Measurements from ENCODE around the gene SPNS1. TPM values are rescaled to one million over a fixed set of nuclear protein-coding genes. Genes with fewer than 3 reads are reported as not detected.

The SPNS1 gene
- total RNA-seq, 1 experiment from 2014 or later: 38.6 TPM

DNA sequence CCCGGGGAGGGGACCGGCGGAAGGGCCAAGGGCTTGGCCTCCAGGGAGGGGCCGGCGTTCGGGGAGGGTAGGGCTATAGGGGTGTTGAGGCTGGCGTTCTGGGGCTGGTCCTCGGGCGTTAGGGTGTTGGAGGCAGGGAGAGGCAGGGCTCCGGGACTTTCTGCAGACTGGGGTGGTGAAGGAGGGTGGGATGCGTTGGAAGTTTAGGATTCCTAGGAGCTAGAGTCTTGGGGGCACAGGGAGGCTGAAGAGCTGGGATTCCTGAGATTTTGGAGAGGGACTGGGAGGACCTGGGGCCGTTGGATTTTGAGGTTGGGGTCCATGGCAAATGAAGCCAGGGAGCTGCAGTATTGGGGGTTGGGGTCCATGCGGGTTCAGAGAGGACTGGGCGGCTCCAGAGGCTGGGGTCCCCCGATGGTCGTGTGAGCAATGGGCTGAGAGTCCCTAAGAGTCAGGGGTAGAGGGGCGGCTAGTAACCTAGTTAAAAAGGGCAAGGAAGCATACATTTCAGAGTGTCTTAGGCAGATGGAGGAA is 23.1 kb upstream of the SPNS1 start:
- peaks cover 7% of the 10 kb centered on the region for H3K27me3 Mint-ChIP-seq (ENCODE audit: low read depth)

More for the DNA sequence above, 23.1 kb upstream of the SPNS1 start:
- no peak overlapping the region for H2BK12ac ChIP-seq (ENCODE audit: insufficient read length, low read depth, low read length)
- peaks cover 25 to 50% (median 49%) of the 10 kb centered on the region in 3 experiments for H3K36me3 Mint-ChIP-seq (ENCODE audit: insufficient read depth in 1 of 3, low read depth in 3 of 3)
- H3K4me2 ChIP-seq (ENCODE audit: insufficient read depth, insufficient read length, low read length): peak overlapping the region; percentile 94
- peaks cover 9% of the 10 kb centered on the region for H3K23me2 ChIP-seq (ENCODE audit: insufficient read length, low read depth, low read length, poor library complexity, severe bottlenecking)
- no peaks in the 10 kb centered on the region for H3K27me3 ChIP-seq (ENCODE audit: insufficient read depth, low read length)
- no peaks in the 10 kb centered on the region for H3K9me3 ChIP-seq (ENCODE audit: control insufficient read depth, low read depth, low read length)
- peak; percentile 38 for DNase-seq
- H2BK5ac ChIP-seq (ENCODE audit: insufficient read length, low read length): no peak overlapping the region
- H3K18ac ChIP-seq (ENCODE audit: insufficient read length, low read depth, low read length): no peak overlapping the region
- H3K27ac ChIP-seq (ENCODE audit: insufficient read length, low read depth, low read length): no peak overlapping the region
- H2BK20ac ChIP-seq (ENCODE audit: low read depth, low read length, poor library complexity, severe bottlenecking): no peak overlapping the region
- H3K14ac ChIP-seq (ENCODE audit: insufficient read depth, low read length): peak overlapping the region; percentile 78; the same call in 1 of the 2 replicates
- H3K23ac ChIP-seq (ENCODE audit: insufficient read length, low read depth, low read length): no peak overlapping the region
- H3K79me1 ChIP-seq (ENCODE audit: insufficient read depth, low read depth, low read length, poor library complexity, severe bottlenecking): peaks cover 4% of the 10 kb centered on the region
- no peak overlapping the region for H2BK120ac ChIP-seq (ENCODE audit: low read depth, low read length, poor library complexity, severe bottlenecking)
- peak overlapping the region; percentile 56 to 96 (median 92) for H3K27ac Mint-ChIP-seq
- no peak overlapping the region for H4K5ac ChIP-seq (ENCODE audit: insufficient read length, low read depth, low read length)
- H4K91ac ChIP-seq (ENCODE audit: insufficient read length, low read depth, low read length): no peak overlapping the region
- H4K20me1 ChIP-seq (ENCODE audit: control insufficient read depth, insufficient read depth, insufficient read length): no peaks in the 10 kb centered on the region
- H3K4me3 Mint-ChIP-seq: peak overlapping the region; percentile 95 to 98
- H2AK5ac ChIP-seq (ENCODE audit: insufficient read length, low read length): no peak overlapping the region
- H3K4me1 ChIP-seq (ENCODE audit: insufficient read depth, low read length): no peaks in the 10 kb centered on the region
- H2BK15ac ChIP-seq (ENCODE audit: low read depth, low read length): no peak overlapping the region
- no CpG with 5 or more reads among the region's 17 CpGs for WGBS (ENCODE audit: extremely low coverage, insufficient read length, low lambda C conversion rate)
- no peak overlapping the region for H3T11ph ChIP-seq (ENCODE audit: low read length)
- no peak overlapping the region for H2AFZ ChIP-seq (ENCODE audit: low read length)
- TF ChIP-seq, protein P1, sequence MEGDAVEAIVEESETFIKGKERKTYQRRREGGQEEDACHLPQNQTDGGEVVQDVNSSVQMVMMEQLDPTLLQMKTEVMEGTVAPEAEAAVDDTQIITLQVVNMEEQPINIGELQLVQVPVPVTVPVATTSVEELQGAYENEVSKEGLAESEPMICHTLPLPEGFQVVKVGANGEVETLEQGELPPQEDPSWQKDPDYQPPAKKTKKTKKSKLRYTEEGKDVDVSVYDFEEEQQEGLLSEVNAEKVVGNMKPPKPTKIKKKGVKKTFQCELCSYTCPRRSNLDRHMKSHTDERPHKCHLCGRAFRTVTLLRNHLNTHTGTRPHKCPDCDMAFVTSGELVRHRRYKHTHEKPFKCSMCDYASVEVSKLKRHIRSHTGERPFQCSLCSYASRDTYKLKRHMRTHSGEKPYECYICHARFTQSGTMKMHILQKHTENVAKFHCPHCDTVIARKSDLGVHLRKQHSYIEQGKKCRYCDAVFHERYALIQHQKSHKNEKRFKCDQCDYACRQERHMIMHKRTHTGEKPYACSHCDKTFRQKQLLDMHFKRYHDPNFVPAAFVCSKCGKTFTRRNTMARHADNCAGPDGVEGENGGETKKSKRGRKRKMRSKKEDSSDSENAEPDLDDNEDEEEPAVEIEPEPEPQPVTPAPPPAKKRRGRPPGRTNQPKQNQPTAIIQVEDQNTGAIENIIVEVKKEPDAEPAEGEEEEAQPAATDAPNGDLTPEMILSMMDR (conservative IDR thresholded peaks at IDR 0.05): no peak
- no peak overlapping the region for H4K8ac ChIP-seq (replicated peaks; ENCODE audit: insufficient read length, low read depth, low read length)
- peak overlapping the region; percentile 92 for H3K9ac ChIP-seq (ENCODE audit: extremely low read depth, insufficient read length, low read length)
- no peaks in the 10 kb centered on the region; a peak in 1 of 5 replicates for H3K9me3 Mint-ChIP-seq
- H3K79me2 ChIP-seq (ENCODE audit: insufficient read depth, low read length): peaks cover 8% of the 10 kb centered on the region; the same call in 1 of the 2 replicates
- H3K4me1 Mint-ChIP-seq: peaks cover 10 to 12% of the 10 kb centered on the region in 2 experiments
- H3K56ac ChIP-seq (ENCODE audit: insufficient read length, low read depth, low read length): no peak overlapping the region
- no peak overlapping the region for H3K4ac ChIP-seq (ENCODE audit: low read depth, low read length)
